HepG2 (cell line): ENCODE measurements around the gene C2. TPM values are rescaled to one million over a fixed set of nuclear protein-coding genes. Genes with fewer than 3 reads are reported as not detected.

Experiments used
- ATAC-seq: fragments of 200-7000 bp; cut with Tn5 transposase; 3 replicates; pipeline ENCODE4 v1.9.1; 2020; ENCODE audit warnings: mild to moderate bottlenecking, moderate library complexity
- BruUV-seq: library from RNA; stranded (reverse); fragments of 400-500 nt; replicated peaks from 2 replicates; lab custom pipeline; 2021; lab: Mats Ljungman, UMichigan
- CTCF ChIA-PET: fragments of 300-600 bp; formaldehyde crosslinking; extraction: SDS; loops from one replicate; lab custom pipeline; 2021; ENCODE audit warnings: low total read pairs, inconsistent platforms, low intra/inter-chr PET ratio; lab: Yijun Ruan, JAX
- POLR2A ChIA-PET: fragments of 350-600 bp; sonication (Branson Sonifier 250); formaldehyde crosslinking; loops from one replicate; lab custom pipeline; 2020; ENCODE audit warnings: antibody characterized with exemption, inconsistent platforms; lab: Yijun Ruan, JAX
- DNase-seq: peaks from one replicate; pipeline ENCODE4 v3.0.0-alpha.2; 2015; ENCODE audit warnings: low spot score
- FAIRE-seq: peaks from 3 replicates; lab custom pipeline; 2011; peaks lifted over from hg19 to GRCh38; lab: Jason Lieb, UNC
- H2AFZ ChIP-seq: one replicate; pipeline ENCODE4 v1.6.1; 2011; ENCODE audit warnings: low read length, inconsistent platforms
- H3K27ac ChIP-seq: fragments of 300-600 bp; 3 replicates; pipeline ENCODE4 v1.8.0; 2011; ENCODE audit warnings: mixed run types, mild to moderate bottlenecking, mixed read lengths, low read length, inconsistent platforms; ENCODE audit not compliant: insufficient read depth; ENCODE audit errors: extremely low read length
- H3K27me3 ChIP-seq, 2 experiments: fragments of 200-600 bp in 1 of 2; 2 replicates in 1 of 2; 3 replicates in 1 of 2; pipeline versions ENCODE4 v1.6.0 to v1.8.0; 2011; ENCODE audit warnings: low read length in 2 of 2, mild to moderate bottlenecking in 2 of 2, moderate library complexity in 2 of 2, inconsistent platforms in 1 of 2; ENCODE audit not compliant: insufficient read depth in 2 of 2, control insufficient read depth in 1 of 2
- H3K36me3 ChIP-seq, 2 experiments: fragments of 200-600 bp in 1 of 2; replicated peaks in 1 of 2; 2 replicates in 1 of 2; 3 replicates in 1 of 2; pipeline versions ENCODE4 v1.5.1 to v1.8.0; 2011; ENCODE audit warnings: low read length in 2 of 2, inconsistent platforms in 1 of 2; ENCODE audit not compliant: insufficient read depth in 2 of 2, control insufficient read depth in 1 of 2
- H3K4me1 ChIP-seq: 2 replicates; pipeline ENCODE4 v1.5.1; 2012; ENCODE audit warnings: low read length, inconsistent platforms; ENCODE audit not compliant: insufficient read depth
- H3K4me2 ChIP-seq: 2 replicates; pipeline ENCODE4 v1.6.0; 2011; ENCODE audit warnings: low read depth, low read length, inconsistent platforms
- H3K4me3 ChIP-seq, 3 experiments: fragments of 200-600 bp in 1 of 3; sonication (generic), shearing (Covaris generic) in 1 of 3; replicated peaks in 1 of 3; 2 replicates each; pipeline ENCODE4 v1.5.1; 2011 to 2016; ENCODE audit warnings: low read length in 3 of 3, inconsistent platforms in 2 of 3, low read depth in 2 of 3, mild to moderate bottlenecking in 2 of 3, control low read depth in 1 of 3, mixed read lengths in 1 of 3; ENCODE audit not compliant: insufficient read depth in 1 of 3
- H3K79me2 ChIP-seq: one replicate; pipeline ENCODE4 v1.6.1; 2011; ENCODE audit warnings: low read length, inconsistent platforms; ENCODE audit not compliant: insufficient read depth
- H3K9ac ChIP-seq: 2 replicates; pipeline ENCODE4 v1.6.0; 2011; ENCODE audit warnings: mild to moderate bottlenecking, low read depth, low read length, inconsistent platforms; ENCODE audit not compliant: insufficient read depth
- H3K9me3 ChIP-seq: 2 replicates; pipeline ENCODE4 v1.5.1; 2012; ENCODE audit warnings: mild to moderate bottlenecking, low read length
- H4K20me1 ChIP-seq: 2 replicates; pipeline ENCODE4 v1.6.0; 2011; ENCODE audit warnings: inconsistent platforms, mild to moderate bottlenecking, low read length, moderate library complexity; ENCODE audit not compliant: insufficient read depth
- AGO2 ChIP-seq: fragments of 200-400 bp; formaldehyde crosslinking; optimal IDR thresholded peaks from 2 replicates; pipeline ENCODE3; 2017; ENCODE audit warnings: mild to moderate bottlenecking, low read depth, low read length, moderate library complexity
- EZH2 ChIP-seq: conservative IDR thresholded peaks from 2 replicates; pipeline ENCODE4 v1.6.1; 2012; ENCODE audit warnings: mild to moderate bottlenecking, low read depth, low read length, moderate library complexity
- JUNB ChIP-seq: sonication (generic); formaldehyde crosslinking; IDR thresholded peaks from 2 replicates; pipeline ENCODE4 v1.8.0; 2022; ENCODE audit warnings: missing genetic modification reagents, mild to moderate bottlenecking, borderline replicate concordance
- PHF20 ChIP-seq: sonication (generic); formaldehyde crosslinking; IDR thresholded peaks from 2 replicates; pipeline ENCODE4 v1.5.0; 2020; ENCODE audit warnings: mild to moderate bottlenecking, missing genetic modification reagents
- POLR2A ChIP-seq, 2 experiments: IDR thresholded peaks; 2 replicates each; pipeline ENCODE4 v1.6.1; 2011; ENCODE audit warnings: low read depth in 2 of 2, low read length in 2 of 2, mild to moderate bottlenecking in 1 of 2, moderate library complexity in 1 of 2; ENCODE audit not compliant: insufficient read depth in 1 of 2
- POLR2G ChIP-seq: fragments of 200-400 bp; formaldehyde crosslinking; IDR thresholded peaks from 2 replicates; pipeline ENCODE4 v1.6.1; 2018; ENCODE audit warnings: mild to moderate bottlenecking, low read depth, low read length, moderate library complexity
- RBFOX2 ChIP-seq: fragments of 200-400 bp; formaldehyde crosslinking; IDR thresholded peaks from 2 replicates; pipeline ENCODE4 v1.6.1; 2017; ENCODE audit warnings: low read depth, mild to moderate bottlenecking, low read length
- RBM22 ChIP-seq: fragments of 200-400 bp; formaldehyde crosslinking; optimal IDR thresholded peaks from 2 replicates; pipeline ENCODE3; 2017; ENCODE audit warnings: mild to moderate bottlenecking, low read length, moderate library complexity
- SRY ChIP-seq: sonication (generic); formaldehyde crosslinking; IDR thresholded peaks from 2 replicates; pipeline ENCODE4 v1.8.0; 2022; ENCODE audit warnings: mild to moderate bottlenecking, missing genetic modification reagents
- ZC3H13 ChIP-seq: sonication (generic); formaldehyde crosslinking; IDR thresholded peaks from 2 replicates; pipeline ENCODE4 v1.8.1; 2023; ENCODE audit warnings: mild to moderate bottlenecking, missing genetic modification reagents, moderate library complexity
- ZNF564 ChIP-seq: sonication (generic); formaldehyde crosslinking; IDR thresholded peaks from 2 replicates; pipeline ENCODE4 v1.8.1; 2023; ENCODE audit warnings: mild to moderate bottlenecking, missing genetic modification reagents
- ZNF75D ChIP-seq: sonication (generic); formaldehyde crosslinking; IDR thresholded peaks from 2 replicates; pipeline ENCODE4 v1.8.1; 2023; ENCODE audit warnings: missing genetic modification reagents, mild to moderate bottlenecking, borderline replicate concordance
- WGBS: methylation state at CpG from one replicate; pipeline ENCODE4 v1.1.6; 2017; ENCODE audit warnings: low lambda C conversion rate; 5-methylcytosine and 5-hydroxymethylcytosine counted together
- in situ Hi-C: cut with HindIII; loops from 2 replicates; pipeline ENCODE4 v1.10.0; 2017; ENCODE audit warnings: low pct_unique_long_range_greater_than_20kb; ENCODE audit not compliant: extremely low pct_ligation_motif_present
- intact Hi-C: fragments of 100-400 bp; cut with micrococcal nuclease; formaldehyde crosslinking; loops from one replicate; pipeline ENCODE4 v1.10.0; 2022; ENCODE audit not compliant: unreplicated experiment
- polyA plus RNA-seq, 8 experiments: library from polyadenylated mRNA; depleted of rRNA in 3 of 8; stranded (reverse) in 7 of 8; unstranded in 1 of 8; fragments of >200 nt; fragmentation: Illumina TruSeq in 4 of 8; extraction: Trizol in 4 of 8; gene quantifications; 2 replicates each; pipeline versions ENCODE4 v1.2.1 to v1.2.3, GENCODE V29; 2011 to 2016; ENCODE audit warnings: low read depth in 4 of 8, missing spikeins in 1 of 8, mixed read lengths in 1 of 8; ENCODE audit not compliant: insufficient read depth in 1 of 8
- total RNA-seq, 5 experiments: library from RNA; depleted of rRNA; stranded (reverse); fragments of >200 nt; fragmentation: Illumina TruSeq; extraction: Trizol; gene quantifications; 2 replicates each; pipeline ENCODE4 v1.2.3, GENCODE V29; 2016; ENCODE audit warnings: low read depth in 1 of 5

The C2 gene
- total and polyA plus RNA-seq, 2 of the 13 experiments (the other 11 are each of a cell fraction or from before 2014, with no cell fraction given): 165 to 307 TPM

DNA sequence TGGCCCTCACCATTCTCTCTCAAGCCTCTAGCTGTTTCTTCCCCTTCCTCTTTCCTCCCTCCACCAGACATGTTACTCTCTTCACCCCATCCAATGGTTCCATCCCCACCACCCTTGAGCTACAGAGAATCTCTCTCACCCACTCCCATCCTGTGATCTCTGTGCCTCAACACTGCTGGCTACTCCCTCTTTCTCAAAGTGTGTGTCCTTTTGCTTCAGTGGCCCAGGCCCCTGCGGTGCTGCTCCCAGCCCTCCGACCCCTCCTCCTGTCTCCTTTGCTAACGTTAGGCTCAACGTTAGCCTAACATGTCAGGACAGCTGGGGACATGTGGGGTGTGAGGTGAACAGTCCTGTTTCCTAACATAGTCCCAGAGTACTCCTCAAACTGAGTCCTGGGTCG is 25.4 kb downstream of the C2 start (continued):
- peak; percentile 80 for TF ChIP-seq RBM22
- 0 out of 2 replicates have a peak, but pooled peaks have one; percentile 11 for TF ChIP-seq RBFOX2
- TF ChIP-seq EZH2: no peak
- no peak for TF ChIP-seq ZNF75D (CRISPR knock-in tag)
- peak; percentile 72; the same call in 1 of the 2 replicates for TF ChIP-seq ZC3H13
- TF ChIP-seq PHF20 (CRISPR knock-in tag): no peak
- 0 out of 2 replicates have a peak, but pooled peaks have one; percentile 59 for TF ChIP-seq JUNB
- TF ChIP-seq POLR2G: no peak
- no peak for TF ChIP-seq ZNF564

DNA sequence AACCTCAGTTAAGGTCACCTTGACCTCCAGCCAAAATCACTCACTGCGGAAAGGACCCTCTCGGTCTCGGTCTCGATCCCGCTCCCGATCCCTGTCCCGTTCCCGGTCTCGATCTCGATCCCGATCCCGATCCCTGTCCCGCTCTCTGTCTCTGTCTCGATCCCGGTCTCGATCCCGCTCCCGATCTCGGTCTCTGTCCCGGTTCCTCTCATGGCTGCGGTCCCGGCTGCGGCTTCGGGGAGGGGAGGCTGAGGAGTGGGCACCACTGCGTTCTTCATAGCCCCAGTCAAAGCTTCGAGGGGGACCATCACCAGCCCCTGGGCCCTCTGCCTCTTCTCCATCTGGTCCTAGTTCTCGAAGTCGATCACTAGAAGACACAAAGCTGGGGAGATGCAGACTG is 27.0 kb downstream of the C2 start:
- in situ Hi-C loops: no loop called here
- no peaks in the 10 kb centered on the region for H4K20me1 ChIP-seq
- POLR2A ChIA-PET: interaction anchor here (1.1 to 6.2 kb wide), 2 partner anchors 9 to 27 kb away, joined by 3 to 69 read pairs; partner anchors contain the start of genes C2 and CFB
- H3K27me3 ChIP-seq: no peaks in the 10 kb centered on the region; a peak in 1 of 5 replicates
- H3K27ac ChIP-seq: no peak overlapping the region
- ATAC-seq: no peak
- TF ChIP-seq RBFOX2 (peak; percentile 60; the same call in 1 of the 2 replicates), SRY (no peak), AGO2 (peak; percentile 87), POLR2A (IDR thresholded peaks at IDR 0.05; ENCODE audit: insufficient read depth in 1 of 2, low read depth in 2 of 2, low read length in 2 of 2) (0 out of 4 replicates have a peak, but pooled peaks of 1 of the 2 experiments have one; percentile 12)
- H3K4me2 ChIP-seq: no peak overlapping the region
- H3K4me1 ChIP-seq: peaks cover 28% of the 10 kb centered on the region
- CTCF ChIA-PET: no interaction called here
- 98% methylated on average over 28 of the region's 28 CpGs for WGBS
- H3K4me3 ChIP-seq: no peak overlapping the region
- BruUV-seq: no TSS peak
- no peak overlapping the region for H2AFZ ChIP-seq
- no peak for FAIRE-seq
- H3K79me2 ChIP-seq: peaks cover 26% of the 10 kb centered on the region
- intact Hi-C loops: loop anchor here (10.0 kb wide), 1 partner anchor 120 kb away; no protein-coding TSS in a partner anchor
- H3K9me3 ChIP-seq: no peaks in the 10 kb centered on the region
- peaks cover 39 to 72% of the 10 kb centered on the region in 2 experiments for H3K36me3 ChIP-seq
- H3K9ac ChIP-seq: no peak overlapping the region
- DNase-seq: no peak
